ENCODE results near the gene STH. TPM values are rescaled to one million over a fixed set of nuclear protein-coding genes. Genes with fewer than 3 reads are reported as not detected.

STH gene
- total and polyA plus RNA-seq, 10 of the 15 experiments (the other 5 are each of a cell fraction or from before 2014, with no cell fraction given): not detected

DNA sequence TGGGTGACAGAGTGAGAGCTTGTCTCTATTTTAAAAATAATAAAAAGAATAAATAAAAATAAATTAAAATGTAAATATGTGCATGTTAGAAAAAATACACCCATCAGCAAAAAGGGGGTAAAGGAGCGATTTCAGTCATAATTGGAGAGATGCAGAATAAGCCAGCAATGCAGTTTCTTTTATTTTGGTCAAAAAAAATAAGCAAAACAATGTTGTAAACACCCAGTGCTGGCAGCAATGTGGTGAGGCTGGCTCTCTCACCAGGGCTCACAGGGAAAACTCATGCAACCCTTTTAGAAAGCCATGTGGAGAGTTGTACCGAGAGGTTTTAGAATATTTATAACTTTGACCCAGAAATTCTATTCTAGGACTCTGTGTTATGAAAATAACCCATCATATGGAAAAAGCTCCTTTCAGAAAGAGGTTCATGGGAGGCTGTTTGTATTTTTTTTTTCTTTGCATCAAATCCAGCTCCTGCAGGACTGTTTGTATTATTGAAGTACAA is 8.5 kb downstream of the STH start:
- no TSS peak for BruUV-seq (replicated peaks)
- no peaks in the 10 kb centered on the region for H3K9me3 ChIP-seq (replicated peaks; ENCODE audit: control insufficient read depth, insufficient read depth, low read length)
- POLR2A ChIA-PET: no interaction called here
- H2AFZ ChIP-seq (ENCODE audit: control insufficient read depth, low read depth, low read length): no peak overlapping the region
- ATAC-seq (no peak), DNase-seq (ENCODE audit: low read depth, low spot score) (no peak), FAIRE-seq (no peak)
- RAD21 ChIA-PET (ENCODE audit: unreplicated experiment): interaction anchor here (0.9 kb wide), 1 partner anchor 205 kb away, joined by 4 read pairs; no protein-coding TSS in a partner anchor
- SMC1A ChIA-PET (ENCODE audit: uncharacterized antibody, unreplicated experiment): interaction anchor here (1.3 kb wide), 1 partner anchor 205 kb away, joined by 4 read pairs; no protein-coding TSS in a partner anchor
- WGBS (ENCODE audit: insufficient coverage, insufficient replicate concordance, low lambda C conversion rate, missing lambda C conversion rate): 34% methylated on average over 2 of the region's 2 CpGs
- no peak overlapping the region for H3K9ac ChIP-seq (ENCODE audit: control insufficient read depth, insufficient read depth, low read length)
- no peak overlapping the region for H3K4me2 ChIP-seq (ENCODE audit: control insufficient read depth, insufficient read depth)
- no peaks in the 10 kb centered on the region for H3K79me2 ChIP-seq (ENCODE audit: control insufficient read depth, insufficient read depth, low read length)
- no peak overlapping the region for H3K27ac ChIP-seq (ENCODE audit: control insufficient read depth, insufficient read depth)
- no peaks in the 10 kb centered on the region for H4K20me1 ChIP-seq (ENCODE audit: control insufficient read depth, insufficient read depth)
- H3K4me1 ChIP-seq (ENCODE audit: control insufficient read depth, insufficient read depth, low read length): no peaks in the 10 kb centered on the region
- H3K4me3 ChIP-seq: no peak overlapping the region
- H3K36me3 ChIP-seq (ENCODE audit: control insufficient read depth in 2 of 2, insufficient read depth in 2 of 2, low read length in 1 of 2): no peaks in the 10 kb centered on the region
- H3K27me3 ChIP-seq (replicated peaks in 1 of 2; ENCODE audit: control insufficient read depth in 2 of 2, insufficient read depth in 2 of 2, low read length in 1 of 2): no peaks in the 10 kb centered on the region
- intact Hi-C loops (cut with micrococcal nuclease; ENCODE audit: unreplicated experiment) (loop anchor here (5.0 kb wide), 1 partner anchor 35 kb away; no protein-coding TSS in a partner anchor), in situ Hi-C loops (cut with MboI) (no loop called here)
- CTCF ChIA-PET: interaction anchor here (1.2 to 2.6 kb wide), 2 partner anchors 9 to 205 kb away, joined by 3 to 13 read pairs; no protein-coding TSS in a partner anchor
- TF ChIP-seq RAD21 (IDR thresholded peaks at IDR 0.05; ENCODE audit: insufficient read depth, low read depth, low read length) (no peak), SP1 (IDR thresholded peaks at IDR 0.05; ENCODE audit: low read depth, low read length) (no peak), BCL11A (IDR thresholded peaks at IDR 0.05; ENCODE audit: low read depth, low read length) (no peak), PML (IDR thresholded peaks at IDR 0.05; ENCODE audit: low read length) (no peak), IKZF2 (IDR thresholded peaks at IDR 0.05) (no peak), RAD51 (IDR thresholded peaks at IDR 0.05) (no peak), MEF2A (IDR thresholded peaks at IDR 0.05; ENCODE audit: insufficient read depth, low read depth, low read length) (no peak), SMAD5 (IDR thresholded peaks at IDR 0.05; ENCODE audit: low read depth) (no peak), ZSCAN29 (IDR thresholded peaks at IDR 0.05) (no peak), YY1 (IDR thresholded peaks at IDR 0.05; ENCODE audit: low read depth, low read length) (no peak), CREB1 (IDR thresholded peaks at IDR 0.05; ENCODE audit: low read depth) (no peak), BHLHE40 (IDR thresholded peaks at IDR 0.05; ENCODE audit: borderline replicate concordance in 1 of 2, low read depth in 2 of 2, low read length in 1 of 2) (no peak), ZNF622 (IDR thresholded peaks at IDR 0.05) (no peak), ZBED1 (IDR thresholded peaks at IDR 0.05; ENCODE audit: borderline replicate concordance) (no peak)
- TF ChIP-seq, protein P1, sequence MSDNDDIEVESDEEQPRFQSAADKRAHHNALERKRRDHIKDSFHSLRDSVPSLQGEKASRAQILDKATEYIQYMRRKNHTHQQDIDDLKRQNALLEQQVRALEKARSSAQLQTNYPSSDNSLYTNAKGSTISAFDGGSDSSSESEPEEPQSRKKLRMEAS (IDR thresholded peaks at IDR 0.05; ENCODE audit: low read depth, low read length): no peak
- TF ChIP-seq, protein P2, sequence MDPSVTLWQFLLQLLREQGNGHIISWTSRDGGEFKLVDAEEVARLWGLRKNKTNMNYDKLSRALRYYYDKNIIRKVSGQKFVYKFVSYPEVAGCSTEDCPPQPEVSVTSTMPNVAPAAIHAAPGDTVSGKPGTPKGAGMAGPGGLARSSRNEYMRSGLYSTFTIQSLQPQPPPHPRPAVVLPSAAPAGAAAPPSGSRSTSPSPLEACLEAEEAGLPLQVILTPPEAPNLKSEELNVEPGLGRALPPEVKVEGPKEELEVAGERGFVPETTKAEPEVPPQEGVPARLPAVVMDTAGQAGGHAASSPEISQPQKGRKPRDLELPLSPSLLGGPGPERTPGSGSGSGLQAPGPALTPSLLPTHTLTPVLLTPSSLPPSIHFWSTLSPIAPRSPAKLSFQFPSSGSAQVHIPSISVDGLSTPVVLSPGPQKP (IDR thresholded peaks at IDR 0.05; ENCODE audit: low read depth, low read length): no peak
- TF ChIP-seq, protein P3, sequence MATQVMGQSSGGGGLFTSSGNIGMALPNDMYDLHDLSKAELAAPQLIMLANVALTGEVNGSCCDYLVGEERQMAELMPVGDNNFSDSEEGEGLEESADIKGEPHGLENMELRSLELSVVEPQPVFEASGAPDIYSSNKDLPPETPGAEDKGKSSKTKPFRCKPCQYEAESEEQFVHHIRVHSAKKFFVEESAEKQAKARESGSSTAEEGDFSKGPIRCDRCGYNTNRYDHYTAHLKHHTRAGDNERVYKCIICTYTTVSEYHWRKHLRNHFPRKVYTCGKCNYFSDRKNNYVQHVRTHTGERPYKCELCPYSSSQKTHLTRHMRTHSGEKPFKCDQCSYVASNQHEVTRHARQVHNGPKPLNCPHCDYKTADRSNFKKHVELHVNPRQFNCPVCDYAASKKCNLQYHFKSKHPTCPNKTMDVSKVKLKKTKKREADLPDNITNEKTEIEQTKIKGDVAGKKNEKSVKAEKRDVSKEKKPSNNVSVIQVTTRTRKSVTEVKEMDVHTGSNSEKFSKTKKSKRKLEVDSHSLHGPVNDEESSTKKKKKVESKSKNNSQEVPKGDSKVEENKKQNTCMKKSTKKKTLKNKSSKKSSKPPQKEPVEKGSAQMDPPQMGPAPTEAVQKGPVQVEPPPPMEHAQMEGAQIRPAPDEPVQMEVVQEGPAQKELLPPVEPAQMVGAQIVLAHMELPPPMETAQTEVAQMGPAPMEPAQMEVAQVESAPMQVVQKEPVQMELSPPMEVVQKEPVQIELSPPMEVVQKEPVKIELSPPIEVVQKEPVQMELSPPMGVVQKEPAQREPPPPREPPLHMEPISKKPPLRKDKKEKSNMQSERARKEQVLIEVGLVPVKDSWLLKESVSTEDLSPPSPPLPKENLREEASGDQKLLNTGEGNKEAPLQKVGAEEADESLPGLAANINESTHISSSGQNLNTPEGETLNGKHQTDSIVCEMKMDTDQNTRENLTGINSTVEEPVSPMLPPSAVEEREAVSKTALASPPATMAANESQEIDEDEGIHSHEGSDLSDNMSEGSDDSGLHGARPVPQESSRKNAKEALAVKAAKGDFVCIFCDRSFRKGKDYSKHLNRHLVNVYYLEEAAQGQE (IDR thresholded peaks at IDR 0.05; ENCODE audit: low read depth, low read length): no peak
- TF ChIP-seq, protein P4, sequence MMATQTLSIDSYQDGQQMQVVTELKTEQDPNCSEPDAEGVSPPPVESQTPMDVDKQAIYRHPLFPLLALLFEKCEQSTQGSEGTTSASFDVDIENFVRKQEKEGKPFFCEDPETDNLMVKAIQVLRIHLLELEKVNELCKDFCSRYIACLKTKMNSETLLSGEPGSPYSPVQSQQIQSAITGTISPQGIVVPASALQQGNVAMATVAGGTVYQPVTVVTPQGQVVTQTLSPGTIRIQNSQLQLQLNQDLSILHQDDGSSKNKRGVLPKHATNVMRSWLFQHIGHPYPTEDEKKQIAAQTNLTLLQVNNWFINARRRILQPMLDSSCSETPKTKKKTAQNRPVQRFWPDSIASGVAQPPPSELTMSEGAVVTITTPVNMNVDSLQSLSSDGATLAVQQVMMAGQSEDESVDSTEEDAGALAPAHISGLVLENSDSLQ (IDR thresholded peaks at IDR 0.05): no peak
- TF ChIP-seq, protein P5, sequence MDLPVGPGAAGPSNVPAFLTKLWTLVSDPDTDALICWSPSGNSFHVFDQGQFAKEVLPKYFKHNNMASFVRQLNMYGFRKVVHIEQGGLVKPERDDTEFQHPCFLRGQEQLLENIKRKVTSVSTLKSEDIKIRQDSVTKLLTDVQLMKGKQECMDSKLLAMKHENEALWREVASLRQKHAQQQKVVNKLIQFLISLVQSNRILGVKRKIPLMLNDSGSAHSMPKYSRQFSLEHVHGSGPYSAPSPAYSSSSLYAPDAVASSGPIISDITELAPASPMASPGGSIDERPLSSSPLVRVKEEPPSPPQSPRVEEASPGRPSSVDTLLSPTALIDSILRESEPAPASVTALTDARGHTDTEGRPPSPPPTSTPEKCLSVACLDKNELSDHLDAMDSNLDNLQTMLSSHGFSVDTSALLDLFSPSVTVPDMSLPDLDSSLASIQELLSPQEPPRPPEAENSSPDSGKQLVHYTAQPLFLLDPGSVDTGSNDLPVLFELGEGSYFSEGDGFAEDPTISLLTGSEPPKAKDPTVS (IDR thresholded peaks at IDR 0.05; ENCODE audit: low read depth, low read length): no peak

Data from GM12878 (cell line).